ENCODE data around the gene PCNX3.

PCNX3 gene

DNA sequence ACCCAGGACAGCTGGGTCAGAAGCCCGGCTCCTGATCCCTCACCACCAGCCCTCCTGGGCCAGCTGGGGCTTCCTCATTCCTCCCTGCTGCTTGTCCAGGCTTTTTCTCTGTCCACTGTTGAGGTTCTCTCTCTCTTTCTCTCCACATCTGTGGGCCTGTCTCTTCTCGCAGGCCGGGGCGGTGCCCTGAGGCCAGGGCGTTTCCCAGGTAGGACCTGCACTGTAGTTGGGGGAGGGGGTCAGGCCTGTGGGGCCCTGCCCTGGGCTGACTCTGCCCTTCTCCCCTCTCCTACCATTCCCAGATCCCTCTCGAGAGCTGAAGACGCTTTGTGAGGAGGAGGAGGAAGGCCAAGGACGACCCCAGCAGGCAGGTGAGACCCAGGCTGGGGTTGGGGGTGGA, 34.8 kb upstream of the PCNX3 start:
- no peak for DNase-seq

DNA sequence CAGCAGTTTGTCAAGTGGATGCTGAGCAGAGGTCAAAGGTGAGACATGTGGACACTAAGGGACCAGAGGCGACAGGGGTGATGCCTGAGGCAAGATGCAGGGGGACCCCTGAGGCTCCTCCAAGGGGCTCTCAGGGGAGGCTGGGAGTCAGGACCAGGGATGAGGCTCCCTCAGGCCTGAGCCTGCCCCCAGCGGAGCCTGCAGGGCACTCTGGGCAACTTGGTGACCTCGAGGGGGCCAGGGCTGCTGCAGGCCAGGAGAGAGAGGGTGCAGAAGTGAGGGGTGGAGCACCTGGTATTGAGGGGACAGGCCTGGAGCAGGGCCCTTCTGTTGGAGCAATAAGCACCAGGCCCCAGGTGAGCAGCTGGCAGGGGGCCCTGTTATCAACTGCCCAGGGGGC, 33.6 kb upstream of the PCNX3 start:
- no peak for DNase-seq

GRCh38 chr11:65583589-65583988, 32.0 kb upstream of the PCNX3 start:
- no peak for DNase-seq

DNA sequence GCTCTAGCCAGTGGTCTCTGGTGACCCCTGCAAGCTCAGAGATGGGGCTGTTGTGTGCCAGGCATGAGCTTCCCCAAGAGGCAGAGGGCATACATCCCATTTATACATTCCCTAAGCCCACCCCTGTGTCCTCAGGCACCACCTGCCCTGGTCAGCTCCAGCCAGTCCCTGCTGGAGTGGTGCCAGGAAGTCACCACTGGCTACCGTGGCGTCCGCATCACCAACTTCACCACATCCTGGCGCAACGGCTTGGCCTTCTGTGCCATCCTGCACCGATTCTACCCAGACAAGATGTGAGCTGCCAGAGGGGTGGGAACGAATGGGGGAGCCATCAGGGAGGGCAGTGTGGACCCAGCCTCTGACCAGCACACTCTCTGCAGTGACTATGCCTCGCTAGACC, 31.5 kb upstream of the PCNX3 start:
- DNase-seq: no peak

- DNase-seq: no peak
Observed at GRCh38 chr11:65584723-65585171, 30.8 kb upstream of the PCNX3 start.

GRCh38 chr11:65585396-65586246, 30.0 kb upstream of the PCNX3 start:
- DNase-seq: no peak

DNA sequence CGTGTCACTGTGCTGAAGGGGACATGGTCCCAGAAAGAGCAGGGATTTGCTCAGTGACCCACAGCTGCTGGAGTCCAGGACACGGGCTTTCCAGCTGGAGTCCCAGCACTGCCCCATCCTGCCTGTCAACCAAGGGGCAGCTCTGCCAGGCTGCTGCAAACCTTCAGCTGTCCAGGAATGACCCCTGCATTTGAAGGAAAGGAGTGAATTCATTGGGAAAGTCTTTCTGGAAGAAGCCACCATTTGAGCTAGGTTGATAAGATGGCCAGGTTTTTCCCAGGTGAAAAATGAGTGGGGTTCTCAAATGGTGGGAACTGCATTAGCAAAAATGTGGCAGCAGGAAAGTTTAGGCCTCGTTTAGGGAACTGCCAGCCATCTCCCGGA, 29.3 kb upstream of the PCNX3 start:
- DNase-seq: no peak

DNA sequence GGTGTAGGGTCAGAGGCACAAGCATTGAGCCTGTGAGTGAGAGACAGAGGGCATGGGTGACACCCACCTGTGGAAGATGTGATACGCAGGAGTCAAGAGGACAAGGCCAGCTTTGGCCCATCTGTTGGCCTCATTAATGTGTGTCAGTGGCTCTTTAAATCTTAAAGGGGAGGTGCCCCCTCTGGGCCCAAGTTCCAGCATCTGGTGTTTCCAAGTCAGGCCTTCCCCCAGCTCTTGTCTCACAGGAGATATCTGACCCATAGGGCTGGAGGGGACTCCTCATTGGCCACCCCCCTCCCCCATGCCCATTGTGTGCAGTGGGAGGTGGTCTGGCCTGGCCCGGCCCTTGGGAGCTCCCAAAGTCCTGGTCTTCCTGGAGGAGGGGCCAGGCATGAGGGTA, 28.9 kb upstream of the PCNX3 start:
- DNase-seq: no peak

DNA sequence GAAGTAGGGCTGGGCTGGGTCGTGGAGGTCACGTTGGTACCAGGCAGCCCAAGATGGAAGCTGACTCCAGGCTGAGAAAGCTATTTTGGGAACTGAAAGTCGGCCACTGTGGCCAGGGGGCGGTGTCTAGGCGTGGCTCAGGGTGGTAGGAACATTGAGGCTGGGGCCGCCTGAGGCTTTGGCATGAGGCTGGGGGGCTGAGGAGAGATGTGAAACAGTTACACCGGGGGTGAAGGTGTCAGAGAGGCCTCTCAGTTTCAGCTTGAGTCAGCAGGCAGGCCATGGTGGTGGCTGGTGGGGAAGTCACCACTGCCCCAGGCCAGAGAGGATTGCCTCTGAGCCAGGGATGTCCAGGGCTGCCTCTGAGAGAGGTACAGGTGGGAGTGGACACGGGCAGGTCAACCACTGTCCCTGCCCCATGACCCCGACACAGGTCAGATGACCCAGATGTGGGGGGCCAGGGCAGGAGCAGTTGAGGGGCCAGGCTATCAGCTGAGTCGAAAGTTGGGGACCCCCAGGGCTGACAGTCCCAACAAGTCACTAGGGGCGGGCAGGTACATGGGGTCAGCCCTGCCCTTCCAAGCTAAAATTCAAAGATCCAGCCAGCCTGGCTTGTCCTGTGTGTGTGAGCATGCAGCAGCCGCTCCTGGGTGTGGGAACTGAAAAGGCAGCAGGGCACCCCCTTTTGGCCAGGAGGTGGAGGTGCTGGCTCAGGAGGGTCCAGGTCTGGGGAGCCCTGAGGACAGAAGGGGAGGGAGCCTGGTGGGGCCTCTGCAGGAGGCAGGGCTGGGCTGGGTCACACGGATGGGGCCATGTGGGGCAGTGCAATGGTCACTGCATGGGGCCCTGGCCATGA, 27.1 kb upstream of the PCNX3 start:
- DNase-seq: no peak

DNA sequence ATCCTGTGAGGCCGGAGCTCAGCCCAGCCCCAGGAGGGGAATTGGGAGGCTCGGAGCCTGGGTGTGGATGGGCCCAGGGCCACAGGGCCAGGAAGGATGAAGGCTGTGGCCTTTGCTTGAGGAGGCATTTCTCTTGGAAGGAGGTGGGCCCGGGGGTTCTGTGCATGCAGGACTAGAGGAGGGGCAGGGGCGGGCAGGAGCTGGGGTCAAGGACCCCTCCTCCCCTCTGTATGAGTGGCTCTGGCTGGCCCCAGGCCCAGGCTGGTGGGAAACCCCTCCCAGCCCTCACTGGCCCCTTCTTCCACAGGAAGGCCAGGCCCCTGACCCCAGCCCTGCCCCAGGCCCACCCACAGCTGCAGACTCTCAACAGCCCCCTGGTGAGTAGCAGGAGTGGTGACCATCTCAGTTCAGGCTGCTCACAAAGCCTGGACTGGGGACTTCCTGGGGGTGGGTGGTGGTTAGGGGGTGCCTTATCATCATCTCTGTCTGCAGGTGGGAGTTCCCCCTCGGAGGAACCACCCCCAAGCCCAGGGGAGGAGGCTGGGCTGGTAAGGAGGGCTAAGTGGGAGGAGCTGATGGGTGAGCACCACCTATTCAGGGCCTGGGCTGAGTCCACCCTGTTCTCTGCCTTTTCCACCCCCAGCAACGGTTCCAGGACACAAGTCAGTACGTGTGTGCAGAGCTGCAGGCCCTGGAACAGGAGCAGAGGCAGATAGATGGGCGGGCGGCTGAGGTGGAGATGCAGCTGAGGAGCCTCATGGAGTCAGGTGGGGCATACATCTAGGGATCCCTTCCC, 25.9 kb upstream of the PCNX3 start:
- no peak for DNase-seq

DNA sequence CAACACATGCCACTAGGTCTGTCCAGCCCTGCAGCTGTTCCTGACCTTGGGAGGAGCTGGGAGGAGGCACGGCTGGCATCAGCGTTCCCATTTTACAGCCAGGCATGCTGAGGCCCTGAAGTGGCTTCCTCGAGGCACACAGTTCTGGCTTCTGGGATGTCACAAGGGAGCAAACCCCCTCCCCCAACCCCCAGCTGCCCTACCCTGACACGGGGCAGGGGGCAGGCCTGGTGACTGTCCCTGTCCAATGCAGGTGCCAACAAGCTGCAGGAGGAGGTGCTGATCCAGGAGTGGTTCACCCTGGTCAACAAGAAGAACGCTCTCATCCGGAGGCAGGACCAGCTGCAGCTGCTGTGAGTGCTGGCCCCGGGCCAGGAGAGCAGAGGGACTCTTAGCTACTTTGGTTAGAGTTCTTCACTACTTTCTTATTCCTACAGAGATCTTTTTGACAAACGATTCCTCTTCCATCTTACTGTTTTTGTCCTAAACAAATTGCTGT, 25.3 kb upstream of the PCNX3 start:
- DNase-seq: no peak

GRCh38 chr11:65591939-65592857, 23.4 kb upstream of the PCNX3 start:
- DNase-seq: no peak

- no peak for DNase-seq
Observed at GRCh38 chr11:65592858-65593517, 22.6 kb upstream of the PCNX3 start.

DNA sequence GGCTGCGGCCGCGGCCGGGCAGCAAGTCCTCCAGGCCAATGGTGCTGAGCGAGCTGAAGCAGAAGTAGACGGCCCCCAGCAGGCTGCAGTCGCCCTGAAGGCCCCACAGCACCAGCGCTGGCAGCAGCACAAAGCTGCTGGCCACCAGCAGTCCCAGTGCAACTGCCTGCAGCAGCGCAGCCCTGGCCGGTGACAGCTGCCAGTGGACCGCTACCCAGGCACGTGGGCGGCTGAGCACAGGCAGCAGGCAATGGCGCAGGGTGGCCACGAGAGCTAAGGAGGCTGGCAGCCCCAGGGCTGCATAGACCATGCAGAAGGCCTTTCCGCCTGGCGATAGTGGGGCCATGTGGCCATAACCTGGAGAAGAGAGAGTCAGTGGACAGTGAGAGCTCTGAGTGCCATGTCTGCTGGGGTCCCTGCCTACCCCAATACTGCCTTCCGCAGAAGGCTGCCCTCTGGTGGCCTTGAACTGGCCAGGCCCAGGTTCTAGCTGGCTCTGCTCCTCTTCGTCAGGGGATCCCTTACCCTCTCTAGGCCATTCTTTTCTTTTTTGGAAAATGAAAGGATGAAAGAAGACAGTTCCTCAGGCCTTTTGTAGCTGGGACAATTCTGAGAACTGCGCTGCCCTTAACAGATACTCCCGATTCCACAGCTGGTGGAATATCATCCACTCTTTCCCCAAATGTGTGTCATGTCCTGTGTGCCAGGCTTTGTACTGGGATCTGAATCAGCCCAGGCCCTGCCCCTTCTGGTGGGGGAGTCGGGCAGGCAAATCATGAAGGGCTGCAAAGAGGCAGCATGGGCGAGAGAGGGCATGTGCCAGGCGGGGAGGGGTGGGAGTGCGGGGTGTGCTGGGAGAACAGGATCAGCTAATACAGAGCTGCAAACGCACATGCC, 21.8 kb upstream of the PCNX3 start:
- no peak for DNase-seq

GRCh38 chr11:65595131-65595530, 20.4 kb upstream of the PCNX3 start:
- no peak for DNase-seq

GRCh38 chr11:65595543-65596281, 19.9 kb upstream of the PCNX3 start, which contains the start of gene KCNK7:
Gene KCNK7, minus strand, starts transcription at chr11:65595800. Its CDS starts 28 bp downstream, at chr11:65595772.
- DNase-seq: no peak

GRCh38 chr11:65596520-65596919, 19.1 kb upstream of the PCNX3 start:
- DNase-seq: no peak

DNA sequence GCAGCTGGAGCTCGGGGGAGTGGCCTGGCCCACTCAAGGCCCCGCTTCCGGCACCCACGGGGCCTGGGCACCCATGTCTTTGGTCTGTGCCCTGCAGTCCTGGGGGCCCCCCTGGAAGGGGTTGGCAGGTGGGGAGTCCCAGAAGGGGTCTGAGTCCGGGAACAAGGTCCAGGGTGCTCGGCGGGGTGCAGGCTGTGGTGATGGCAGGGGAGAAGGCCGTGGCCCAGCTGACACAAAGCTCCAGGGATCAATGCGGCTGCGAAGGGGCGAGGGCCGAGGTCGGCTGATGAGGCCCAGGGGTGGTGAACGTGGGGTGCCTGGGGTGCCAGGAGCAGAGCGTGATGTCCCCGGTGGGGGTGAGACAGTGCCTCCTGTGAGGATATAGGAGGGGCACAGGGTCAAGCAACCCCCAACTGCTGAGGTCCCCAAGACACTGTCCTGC, 17.3 kb upstream of the PCNX3 start:
- DNase-seq: no peak

DNA sequence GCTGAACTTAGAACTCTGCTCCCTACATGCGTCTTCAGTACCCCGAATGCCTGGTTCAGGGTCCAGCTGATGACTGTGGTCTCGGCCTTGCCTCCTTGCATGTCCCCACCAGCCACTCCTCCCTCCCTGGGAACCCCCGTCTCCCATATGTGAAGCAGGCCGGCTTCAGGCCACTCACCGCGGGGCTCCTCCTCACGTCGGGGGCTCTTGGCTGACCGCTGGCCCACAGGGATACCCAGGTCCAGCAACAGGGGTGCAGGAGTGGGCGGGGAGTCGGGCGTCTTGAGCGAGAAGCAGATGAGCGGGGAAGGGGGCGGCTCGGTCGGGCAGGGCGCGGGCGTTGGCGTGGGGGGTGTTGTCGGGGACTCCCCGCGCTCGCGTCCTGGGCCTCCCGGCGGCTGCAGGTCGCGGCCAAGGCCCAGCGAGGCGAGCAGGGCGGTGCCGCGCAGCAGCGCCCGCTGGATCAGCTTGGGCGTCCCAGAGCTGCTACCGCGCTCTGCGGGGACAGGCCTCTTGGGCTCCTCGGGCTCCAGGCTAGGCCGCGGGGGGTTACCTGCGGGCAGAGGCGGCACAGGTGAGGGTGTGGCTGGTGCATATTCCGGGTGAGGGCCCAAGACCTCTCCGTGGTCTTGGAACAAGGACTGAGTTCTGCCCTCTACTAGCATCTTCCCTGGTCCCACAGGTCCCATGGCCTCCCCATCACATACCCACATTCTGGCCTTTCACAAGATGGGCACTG, 16.2 kb upstream of the PCNX3 start:
- DNase-seq: no peak
